Testis (tissue), 3 donors: ENCODE measurements around the gene CBX5. TPM values are rescaled to one million over a fixed set of nuclear protein-coding genes. Genes with fewer than 3 reads are reported as not detected.
"Not testable (repeated sequence)": the region's sequence is repeated elsewhere in the genome, so short reads cannot be mapped to it uniquely, and the experiment has no call there.

Experiments used
- DNase-seq: peaks from one replicate; pipeline ENCODE4 v3.0.0-alpha.2; 2019
- H3K27ac ChIP-seq, 2 donors: fragments of 200-600 bp; sonication (generic); one replicate each; pipeline ENCODE4 v1.5.1; 2019
- H3K27me3 ChIP-seq: fragments of 200-600 bp; sonication (generic); one replicate; pipeline ENCODE4 v1.5.1; 2019
- H3K36me3 ChIP-seq: fragments of 200-600 bp; sonication (generic); one replicate; pipeline ENCODE4 v1.5.1; 2017; ENCODE audit warnings: low read depth; ENCODE audit errors: missing control alignments
- H3K4me1 ChIP-seq: fragments of 200-600 bp; sonication (generic); one replicate; pipeline ENCODE4 v1.5.1; 2019
- H3K4me3 ChIP-seq, 2 donors: fragments of 200-600 bp; sonication (generic); one replicate each; pipeline ENCODE4 v1.5.1; 2017 to 2019
- H3K9me3 ChIP-seq: fragments of 200-600 bp; sonication (generic); one replicate; pipeline ENCODE4 v1.5.1; 2017
- POLR2A ChIP-seq: fragments of 450-650 bp; IDR thresholded peaks from one replicate; pipeline ENCODE4 v1.6.1; 2017; ENCODE audit warnings: antibody characterized with exemption, mild to moderate bottlenecking, moderate library complexity
- WGBS, 2 donors: methylation state at CpG; one replicate each; pipeline ENCODE4 v1.1.5; 2018; 5-methylcytosine and 5-hydroxymethylcytosine counted together
- intact Hi-C: fragments of 100-400 bp; cut with DNase I; formaldehyde crosslinking; loops from one replicate; pipeline ENCODE4 v1.15.1; 2023; ENCODE audit warnings: low total_unique reads
- polyA plus RNA-seq: library from polyadenylated mRNA; stranded (reverse); fragments of 350-450 nt; fragmentation: Illumina TruSeq; extraction: RNeasy Lipid Tissue Mini Kit (QIAGEN cat#74804); gene quantifications from one replicate; pipeline ENCODE4 v1.2.3, GENCODE V29; 2014; ENCODE audit warnings: low read depth, low replicate concordance; ENCODE audit not compliant: insufficient read depth
- total RNA-seq, 2 donors: library from RNA; depleted of rRNA; stranded (reverse); fragments of >200 nt; gene quantifications; one replicate each; pipeline ENCODE4 v1.2.3, GENCODE V29; 2016
- TF ChIP-seq, protein P1 (sequence below), 3 experiments: fragments of 450-650 bp in 2 of 3; fragments of 200-600 bp in 1 of 3; sonication (generic) in 1 of 3; IDR thresholded peaks; one replicate each; pipeline ENCODE4 v1.5.1; 2016 to 2019; ENCODE audit warnings: antibody characterized with exemption in 3 of 3, mild to moderate bottlenecking in 2 of 3, moderate library complexity in 1 of 3

CBX5 gene
- total and polyA plus RNA-seq, 3 donors from 2014 or later = 52.7 to 66.4 (median 63.9) TPM

- DNase-seq = no peak
- intact Hi-C loops = no loop called here
- no peaks in the 10 kb centered on the region for H3K4me1 ChIP-seq
- TF ChIP-seq, protein P1, sequence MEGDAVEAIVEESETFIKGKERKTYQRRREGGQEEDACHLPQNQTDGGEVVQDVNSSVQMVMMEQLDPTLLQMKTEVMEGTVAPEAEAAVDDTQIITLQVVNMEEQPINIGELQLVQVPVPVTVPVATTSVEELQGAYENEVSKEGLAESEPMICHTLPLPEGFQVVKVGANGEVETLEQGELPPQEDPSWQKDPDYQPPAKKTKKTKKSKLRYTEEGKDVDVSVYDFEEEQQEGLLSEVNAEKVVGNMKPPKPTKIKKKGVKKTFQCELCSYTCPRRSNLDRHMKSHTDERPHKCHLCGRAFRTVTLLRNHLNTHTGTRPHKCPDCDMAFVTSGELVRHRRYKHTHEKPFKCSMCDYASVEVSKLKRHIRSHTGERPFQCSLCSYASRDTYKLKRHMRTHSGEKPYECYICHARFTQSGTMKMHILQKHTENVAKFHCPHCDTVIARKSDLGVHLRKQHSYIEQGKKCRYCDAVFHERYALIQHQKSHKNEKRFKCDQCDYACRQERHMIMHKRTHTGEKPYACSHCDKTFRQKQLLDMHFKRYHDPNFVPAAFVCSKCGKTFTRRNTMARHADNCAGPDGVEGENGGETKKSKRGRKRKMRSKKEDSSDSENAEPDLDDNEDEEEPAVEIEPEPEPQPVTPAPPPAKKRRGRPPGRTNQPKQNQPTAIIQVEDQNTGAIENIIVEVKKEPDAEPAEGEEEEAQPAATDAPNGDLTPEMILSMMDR (IDR thresholded peaks at IDR 0.05) = no peak
- no peak for TF ChIP-seq POLR2A
- H3K36me3 ChIP-seq = no peaks in the 10 kb centered on the region
- no peaks in the 10 kb centered on the region for H3K27me3 ChIP-seq
- no peak overlapping the region for H3K27ac ChIP-seq
- WGBS, 2 donors = 87 to 88% methylated on average over 2 of the region's 2 CpGs
- no peaks in the 10 kb centered on the region for H3K9me3 ChIP-seq
- no peak overlapping the region for H3K4me3 ChIP-seq
These were observed 38.8 kb downstream of the CBX5 start for GRCh38 chr12:54240971-54241588.

GRCh38 chr12:54240129-54240528 lies 39.8 kb downstream of the CBX5 start:
- intact Hi-C loops = no loop called here
- WGBS, 2 donors = 86 to 90% methylated on average over 2 of the region's 2 CpGs
- Histone ChIP-seq H3K27ac (no peak overlapping the region), H3K36me3 (no peaks in the 10 kb centered on the region), H3K4me1 (no peaks in the 10 kb centered on the region), H3K9me3 (no peaks in the 10 kb centered on the region), H3K27me3 (no peaks in the 10 kb centered on the region), H3K4me3 (no peak overlapping the region)
- TF ChIP-seq POLR2A = no peak
- TF ChIP-seq, protein P1 (IDR thresholded peaks at IDR 0.05) = no peak
- no peak for DNase-seq

- H3K36me3 ChIP-seq = no peaks in the 10 kb centered on the region
- no peak overlapping the region for H3K27ac ChIP-seq
- DNase-seq = no peak
- intact Hi-C loops = no loop called here
- no peak for TF ChIP-seq POLR2A
- TF ChIP-seq, protein P1 (IDR thresholded peaks at IDR 0.05) = no peak
- no peaks in the 10 kb centered on the region for H3K9me3 ChIP-seq
- no peak overlapping the region for H3K4me3 ChIP-seq
- no peaks in the 10 kb centered on the region for H3K4me1 ChIP-seq
- no peaks in the 10 kb centered on the region for H3K27me3 ChIP-seq
These were observed 40.3 kb downstream of the CBX5 start for GRCh38 chr12:54239620-54240019.

DNA sequence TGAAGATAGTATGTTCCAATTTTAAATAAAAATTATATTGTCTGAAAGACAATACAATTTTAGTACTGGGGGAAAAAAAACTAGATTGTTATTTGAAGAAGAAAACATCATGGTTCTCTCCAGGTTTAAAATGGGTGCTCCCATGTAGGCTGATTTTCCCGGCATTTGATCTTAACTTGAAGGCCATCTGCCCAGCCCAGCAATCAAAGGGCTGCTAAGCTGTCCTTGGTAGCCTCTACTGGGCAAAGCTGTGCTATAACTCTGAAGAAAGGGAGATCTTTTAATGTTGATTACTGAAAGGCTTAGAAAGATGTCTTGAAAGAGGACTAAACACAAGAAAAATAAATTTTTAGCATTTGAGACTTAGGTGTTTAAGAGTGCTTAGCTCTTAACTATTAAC lies 41.4 kb downstream of the CBX5 start:
- Histone ChIP-seq H3K27me3 (no peaks in the 10 kb centered on the region), H3K4me1 (no peaks in the 10 kb centered on the region), H3K36me3 (no peaks in the 10 kb centered on the region), H3K27ac (no peak overlapping the region), H3K4me3 (no peak overlapping the region), H3K9me3 (no peaks in the 10 kb centered on the region)
- WGBS, 2 donors = 66 to 85% methylated on average over 1 of the region's 1 CpG
- no peak for TF ChIP-seq POLR2A
- TF ChIP-seq, protein P1 (IDR thresholded peaks at IDR 0.05) = no peak
- intact Hi-C loops = no loop called here
- no peak for DNase-seq

- TF ChIP-seq, protein P1 (IDR thresholded peaks at IDR 0.05) = peak in 1 of 3 experiments; percentile 9
- no peak for TF ChIP-seq POLR2A
- Histone ChIP-seq H3K36me3 (no peaks in the 10 kb centered on the region), H3K4me1 (peaks cover 5% of the 10 kb centered on the region), H3K9me3 (no peaks in the 10 kb centered on the region), H3K27me3 (no peaks in the 10 kb centered on the region), H3K4me3 (no peak overlapping the region), H3K27ac (no peak overlapping the region)
- intact Hi-C loops = no loop called here
- WGBS, 2 donors = 73 to 76% methylated on average over 2 of the region's 2 CpGs
- no peak for DNase-seq
These were observed 47.1 kb downstream of the CBX5 start for GRCh38 chr12:54232790-54233189.

DNA sequence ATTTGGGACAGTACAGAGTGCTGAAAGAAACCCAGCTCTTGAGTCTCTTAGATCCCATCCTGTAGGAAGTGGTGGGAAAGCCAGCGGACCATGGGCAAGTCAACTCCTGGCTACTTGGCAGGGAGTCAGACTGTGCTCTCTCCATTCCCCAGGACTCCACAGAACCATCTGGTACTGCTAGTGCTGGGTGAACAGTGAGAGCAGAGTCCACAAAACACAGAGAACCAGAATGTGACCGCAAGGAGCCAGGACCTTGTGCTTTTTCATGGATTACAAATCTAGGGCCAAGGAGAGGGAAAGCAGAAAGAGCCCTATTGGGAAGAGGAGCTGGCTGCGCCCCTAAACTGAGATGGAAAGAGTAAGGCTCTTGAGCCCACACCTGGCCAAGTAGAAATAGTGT lies 48.7 kb downstream of the CBX5 start:
- WGBS, 2 donors = 55 to 77% methylated on average over 3 of the region's 3 CpGs
- H3K27ac ChIP-seq, H3K27me3 ChIP-seq, H3K9me3 ChIP-seq, intact Hi-C loops, DNase-seq, H3K36me3 ChIP-seq, H3K4me3 ChIP-seq, H3K4me1 ChIP-seq: not testable (repeated sequence)
